Prostate gland (tissue), 2 donors: ENCODE results near the gene TKT.

Source experiments
- CTCF ChIP-seq, 4 experiments: fragments of 200-600 bp in 2 of 4; fragments of 450-650 bp in 2 of 4; sonication (generic) in 2 of 4; IDR thresholded peaks; 1 replicate in 3 of 4; 2 replicates in 1 of 4; pipeline ENCODE4 v1.5.1; 2016 to 2019; ENCODE audit warnings: antibody characterized with exemption in 4 of 4, mild to moderate bottlenecking in 2 of 4, moderate library complexity in 2 of 4
- POLR2A ChIP-seq: fragments of 450-650 bp; IDR thresholded peaks from one replicate; pipeline ENCODE4 v1.6.1; 2016; ENCODE audit warnings: antibody characterized with exemption, mild to moderate bottlenecking

GRCh38 chr3:53191836-53192480, 63.9 kb downstream of the TKT start:
- TF ChIP-seq CTCF (IDR thresholded peaks at IDR 0.05) = no peak
- no peak for TF ChIP-seq POLR2A
